CMK (cell line): Measurements from ENCODE around the gene SLC16A4.

Source experiments
- DNase-seq: peaks from one replicate; pipeline ENCODE4 v3.0.0-alpha.2; 2010; ENCODE audit warnings: low read depth

The SLC16A4 gene

GRCh38 chr1:110356379-110356778 is 34.4 kb downstream of the SLC16A4 start:
- DNase-seq: no peak

GRCh38 chr1:110355321-110355720 is 35.5 kb downstream of the SLC16A4 start:
- no peak for DNase-seq

GRCh38 chr1:110350360-110350759 is 40.5 kb downstream of the SLC16A4 start:
- no peak for DNase-seq

- DNase-seq: no peak
Observed at GRCh38 chr1:110348771-110349170, 42.1 kb downstream of the SLC16A4 start.

- no peak for DNase-seq
Observed at GRCh38 chr1:110348050-110348449, 42.8 kb downstream of the SLC16A4 start.

GRCh38 chr1:110347182-110347893 is 43.5 kb downstream of the SLC16A4 start:
- no peak for DNase-seq

GRCh38 chr1:110346690-110347089 is 44.1 kb downstream of the SLC16A4 start:
- DNase-seq: no peak

GRCh38 chr1:110345480-110345879 is 45.3 kb downstream of the SLC16A4 start:
- no peak for DNase-seq

- DNase-seq: no peak
Observed at GRCh38 chr1:110344152-110344551, 46.7 kb downstream of the SLC16A4 start.

GRCh38 chr1:110343249-110343648 is 47.6 kb downstream of the SLC16A4 start:
- DNase-seq: no peak

- no peak for DNase-seq
Observed at GRCh38 chr1:110341872-110342331, 48.9 kb downstream of the SLC16A4 start.

GRCh38 chr1:110341146-110341871 is 49.5 kb downstream of the SLC16A4 start:
- DNase-seq: no peak

- DNase-seq: no peak
Observed at GRCh38 chr1:110340207-110340468, 50.7 kb downstream of the SLC16A4 start.

GRCh38 chr1:110339407-110340206 is 51.2 kb downstream of the SLC16A4 start:
- DNase-seq: peak; percentile 26

- DNase-seq: peak; percentile 100
Observed at GRCh38 chr1:110338886-110339406, 51.9 kb downstream of the SLC16A4 start, which contains the start of gene RBM15. Gene RBM15 (plus strand): TSS chr1:110339377. CDS start chr1:110339406, 29 bp downstream.

- peak; percentile 86 for DNase-seq
Observed at GRCh38 chr1:110338309-110338885, 52.4 kb downstream of the SLC16A4 start.

- DNase-seq: peak; percentile 8
Observed at GRCh38 chr1:110337704-110338308, 53.0 kb downstream of the SLC16A4 start.

- DNase-seq: no peak
Observed at GRCh38 chr1:110336300-110337039, 54.4 kb downstream of the SLC16A4 start.

GRCh38 chr1:110335265-110335664 is 55.6 kb downstream of the SLC16A4 start:
- no peak for DNase-seq

GRCh38 chr1:110328700-110329099 is 62.1 kb downstream of the SLC16A4 start:
- DNase-seq: no peak

- no peak for DNase-seq
Observed at GRCh38 chr1:110328274-110328673, 62.6 kb downstream of the SLC16A4 start.
